Caco-2 (cell line): Measurements from ENCODE around the gene TLE3. TPM values are rescaled to one million over a fixed set of nuclear protein-coding genes. Genes with fewer than 3 reads are reported as not detected.

Experiments
- BruUV-seq: library from RNA; stranded (reverse); fragments of 400-500 nt; replicated peaks from 2 replicates; lab custom pipeline; 2021; lab: Mats Ljungman, UMichigan
- CTCF ChIA-PET: fragments of 300-600 bp; sonication (Branson Sonifier 250); formaldehyde crosslinking; loops from one replicate; lab custom pipeline; 2022; ENCODE audit warnings: antibody characterized with exemption; lab: Charles Lee
- POLR2A ChIA-PET: fragments of 300-600 bp; sonication (Branson Sonifier 250); formaldehyde crosslinking; loops from one replicate; lab custom pipeline; 2022; ENCODE audit warnings: antibody characterized with exemption; lab: Charles Lee
- DNase-seq, 2 experiments: peaks; one replicate each; pipeline versions ENCODE4 v3.0.0 to v3.0.0-alpha.2; 2020 to 2022
- H3K27me3 ChIP-seq: replicated peaks from 2 replicates; pipeline ENCODE4 v1.6.0; 2011; ENCODE audit warnings: low read length; ENCODE audit not compliant: control insufficient read depth, insufficient read depth
- H3K36me3 ChIP-seq: 2 replicates; pipeline ENCODE4 v1.5.1; 2011; ENCODE audit warnings: low read length; ENCODE audit not compliant: control insufficient read depth, insufficient read depth
- H3K4me1 ChIP-seq: fragments of 250-450 bp; sonication (Bioruptor Pico); 2 replicates; pipeline ENCODE4 v1.5.1; 2020; ENCODE audit warnings: mild to moderate bottlenecking
- H3K4me3 ChIP-seq: 2 replicates; pipeline ENCODE4 v1.5.1; 2011; ENCODE audit warnings: low read depth, mild to moderate bottlenecking, control low read depth, low read length
- H3K9me3 ChIP-seq: fragments of 250-450 bp; sonication (Bioruptor Pico); 2 replicates; pipeline ENCODE4 v1.5.1; 2020; ENCODE audit warnings: mild to moderate bottlenecking, moderate library complexity
- H3K27ac Mint-ChIP-seq: one replicate; pipeline ENCODE4 v1.8.0; 2022; ENCODE audit warnings: mixed read lengths; ENCODE audit not compliant: unreplicated experiment
- H3K27me3 Mint-ChIP-seq: one replicate; pipeline ENCODE4 v1.8.0; 2022; ENCODE audit warnings: mixed read lengths; ENCODE audit not compliant: insufficient read depth, unreplicated experiment
- H3K36me3 Mint-ChIP-seq: one replicate; pipeline ENCODE4 v1.8.0; 2022; ENCODE audit warnings: mild to moderate bottlenecking, mixed read lengths; ENCODE audit not compliant: insufficient read depth, unreplicated experiment
- H3K4me1 Mint-ChIP-seq: one replicate; pipeline ENCODE4 v1.8.0; 2022; ENCODE audit warnings: low read depth, mixed read lengths; ENCODE audit not compliant: unreplicated experiment
- H3K4me3 Mint-ChIP-seq: one replicate; pipeline ENCODE4 v1.8.0; 2022; ENCODE audit warnings: mild to moderate bottlenecking, moderate library complexity, mixed read lengths; ENCODE audit not compliant: unreplicated experiment
- H3K9me3 Mint-ChIP-seq: one replicate; pipeline ENCODE4 v1.8.0; 2022; ENCODE audit warnings: mixed read lengths; ENCODE audit not compliant: unreplicated experiment
- intact Hi-C: fragments of 100-400 bp; cut with micrococcal nuclease; formaldehyde crosslinking; loops from one replicate; pipeline ENCODE4 v1.10.0; 2022; ENCODE audit not compliant: unreplicated experiment
- total RNA-seq: library from RNA; stranded (reverse); gene quantifications from 2 replicates; pipeline ENCODE4 v1.2.3, GENCODE V29; 2022
- TF ChIP-seq, protein P1 (sequence below), 2 experiments: fragments of 200-600 bp in 1 of 2; IDR thresholded peaks; 1 replicate in 1 of 2; 2 replicates in 1 of 2; pipeline versions ENCODE4 v1.5.1 to v1.8.0; 2011 to 2022; ENCODE audit warnings: antibody characterized with exemption in 1 of 2, control low read depth in 1 of 2, inconsistent platforms in 1 of 2, low read depth in 1 of 2, low read length in 1 of 2, mild to moderate bottlenecking in 1 of 2, moderate library complexity in 1 of 2; ENCODE audit not compliant: insufficient read depth in 1 of 2, severe bottlenecking in 1 of 2, unreplicated experiment in 1 of 2

The TLE3 gene
- total RNA-seq, 1 experiment from 2014 or later, result 105 TPM

DNA sequence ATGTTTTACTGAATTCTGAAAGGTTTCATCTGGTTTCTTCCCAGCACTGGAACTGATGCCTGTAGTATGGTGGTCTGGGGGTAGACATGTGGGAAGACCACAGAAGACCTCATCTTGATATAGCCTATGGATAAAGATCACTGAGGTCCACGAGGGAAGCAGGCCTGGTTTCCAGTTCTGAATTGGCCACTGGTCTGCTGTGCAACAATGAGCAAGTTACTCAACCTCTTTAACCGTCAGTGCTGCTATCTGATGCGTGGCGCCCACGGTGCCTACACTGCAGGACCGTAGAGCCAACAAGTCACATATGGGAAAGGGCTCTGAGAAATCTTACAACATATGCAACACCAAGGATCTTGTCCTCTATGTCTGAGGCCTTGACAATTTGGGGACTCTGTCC, 13.3 kb downstream of the TLE3 start:
- Histone ChIP-seq H3K4me1 (peaks cover 13% of the 10 kb centered on the region), H3K9me3 (no peaks in the 10 kb centered on the region), H3K36me3 (peaks cover 9% of the 10 kb centered on the region), H3K4me3 (no peak overlapping the region), H3K27me3 (no peaks in the 10 kb centered on the region)
- DNase-seq, result no peak
- Mint-ChIP-seq H3K27me3 (no peaks in the 10 kb centered on the region), H3K27ac (no peak overlapping the region), H3K4me1 (peaks cover 17% of the 10 kb centered on the region), H3K4me3 (no peak overlapping the region), H3K9me3 (no peaks in the 10 kb centered on the region), H3K36me3 (peaks cover 97% of the 10 kb centered on the region)
- CTCF ChIA-PET, result no interaction called here
- TF ChIP-seq, protein P1, sequence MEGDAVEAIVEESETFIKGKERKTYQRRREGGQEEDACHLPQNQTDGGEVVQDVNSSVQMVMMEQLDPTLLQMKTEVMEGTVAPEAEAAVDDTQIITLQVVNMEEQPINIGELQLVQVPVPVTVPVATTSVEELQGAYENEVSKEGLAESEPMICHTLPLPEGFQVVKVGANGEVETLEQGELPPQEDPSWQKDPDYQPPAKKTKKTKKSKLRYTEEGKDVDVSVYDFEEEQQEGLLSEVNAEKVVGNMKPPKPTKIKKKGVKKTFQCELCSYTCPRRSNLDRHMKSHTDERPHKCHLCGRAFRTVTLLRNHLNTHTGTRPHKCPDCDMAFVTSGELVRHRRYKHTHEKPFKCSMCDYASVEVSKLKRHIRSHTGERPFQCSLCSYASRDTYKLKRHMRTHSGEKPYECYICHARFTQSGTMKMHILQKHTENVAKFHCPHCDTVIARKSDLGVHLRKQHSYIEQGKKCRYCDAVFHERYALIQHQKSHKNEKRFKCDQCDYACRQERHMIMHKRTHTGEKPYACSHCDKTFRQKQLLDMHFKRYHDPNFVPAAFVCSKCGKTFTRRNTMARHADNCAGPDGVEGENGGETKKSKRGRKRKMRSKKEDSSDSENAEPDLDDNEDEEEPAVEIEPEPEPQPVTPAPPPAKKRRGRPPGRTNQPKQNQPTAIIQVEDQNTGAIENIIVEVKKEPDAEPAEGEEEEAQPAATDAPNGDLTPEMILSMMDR (IDR thresholded peaks at IDR 0.05; ENCODE audit: insufficient read depth in 1 of 2, low read depth in 1 of 2, low read length in 1 of 2, severe bottlenecking in 1 of 2, unreplicated experiment in 1 of 2), result no peak
- no TSS peak for BruUV-seq
- POLR2A ChIA-PET, result no interaction called here
- intact Hi-C loops, result no loop called here

DNA sequence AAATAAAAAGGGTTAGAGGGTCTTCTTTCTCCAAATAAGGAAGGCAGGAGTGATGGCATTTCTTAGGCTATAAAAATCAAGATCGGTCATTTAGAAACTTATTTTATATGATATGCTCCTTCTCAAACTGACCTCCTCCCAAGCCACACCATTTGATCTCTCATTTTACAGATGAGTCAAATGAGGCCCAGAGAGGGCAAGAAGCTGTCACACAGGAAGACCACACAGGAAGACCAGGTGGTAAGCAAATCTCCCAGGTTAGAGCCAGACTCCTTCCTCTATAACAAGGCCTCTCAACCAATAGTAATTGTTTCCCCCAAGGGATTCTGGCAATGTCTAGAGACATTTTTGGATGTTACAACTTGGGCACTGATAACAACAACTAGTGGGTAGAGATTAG, 13.8 kb downstream of the TLE3 start:
- Histone ChIP-seq H3K36me3 (peaks cover 8% of the 10 kb centered on the region), H3K9me3 (no peaks in the 10 kb centered on the region), H3K4me3 (no peak overlapping the region), H3K4me1 (peaks cover 18% of the 10 kb centered on the region), H3K27me3 (no peaks in the 10 kb centered on the region)
- Mint-ChIP-seq H3K4me1 (peaks cover 17% of the 10 kb centered on the region), H3K9me3 (no peaks in the 10 kb centered on the region), H3K27ac (no peak overlapping the region), H3K27me3 (no peaks in the 10 kb centered on the region), H3K4me3 (no peak overlapping the region), H3K36me3 (peaks cover 93% of the 10 kb centered on the region)
- intact Hi-C loops, result no loop called here
- ChIA-PET POLR2A (no interaction called here), CTCF (no interaction called here)
- DNase-seq, result no peak
- TF ChIP-seq, protein P1 (IDR thresholded peaks at IDR 0.05; ENCODE audit: insufficient read depth in 1 of 2, low read depth in 1 of 2, low read length in 1 of 2, severe bottlenecking in 1 of 2, unreplicated experiment in 1 of 2), result no peak
- no TSS peak for BruUV-seq

DNA sequence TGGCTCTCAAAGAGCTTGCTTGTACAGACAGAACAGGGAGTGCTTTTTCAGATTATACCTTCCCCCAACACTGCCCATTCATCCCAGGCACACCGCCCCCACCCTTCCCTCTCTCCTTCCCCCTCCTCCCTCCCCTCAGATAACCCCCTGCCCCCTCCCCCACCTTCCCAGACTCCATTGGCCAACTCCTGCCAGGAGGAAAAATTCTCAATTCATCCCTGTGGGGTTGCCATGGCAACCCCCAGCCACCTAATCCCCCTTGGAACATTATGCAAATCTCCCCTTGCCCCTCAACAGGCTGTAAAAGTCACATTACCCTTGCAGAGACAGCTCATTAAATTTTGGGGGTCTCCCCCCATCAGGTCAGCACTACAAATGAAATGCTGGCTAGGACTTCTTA, 14.3 kb downstream of the TLE3 start:
- CTCF ChIA-PET, result no interaction called here
- TF ChIP-seq, protein P1 (IDR thresholded peaks at IDR 0.05; ENCODE audit: insufficient read depth in 1 of 2, low read depth in 1 of 2, low read length in 1 of 2, severe bottlenecking in 1 of 2, unreplicated experiment in 1 of 2), result no peak
- DNase-seq, result no peak
- intact Hi-C loops, result no loop called here
- H3K27me3 Mint-ChIP-seq, result no peaks in the 10 kb centered on the region
- peaks cover 15% of the 10 kb centered on the region for H3K4me1 Mint-ChIP-seq
- POLR2A ChIA-PET, result no interaction called here
- no TSS peak for BruUV-seq
- no peaks in the 10 kb centered on the region for H3K9me3 Mint-ChIP-seq
- peaks cover 90% of the 10 kb centered on the region for H3K36me3 Mint-ChIP-seq
- H3K4me3 Mint-ChIP-seq, result no peak overlapping the region
- H3K27me3 ChIP-seq, result no peaks in the 10 kb centered on the region
- peaks cover 8% of the 10 kb centered on the region for H3K36me3 ChIP-seq
- no peaks in the 10 kb centered on the region for H3K9me3 ChIP-seq
- H3K4me1 ChIP-seq, result peaks cover 24% of the 10 kb centered on the region
- no peak overlapping the region for H3K4me3 ChIP-seq
- H3K27ac Mint-ChIP-seq, result no peak overlapping the region
